Measurements from ENCODE around the gene MT2A.
"Not testable (repeated sequence)": the region's sequence is repeated elsewhere in the genome, so short reads cannot be mapped to it uniquely, and the experiment has no call there.

MT2A gene

DNA sequence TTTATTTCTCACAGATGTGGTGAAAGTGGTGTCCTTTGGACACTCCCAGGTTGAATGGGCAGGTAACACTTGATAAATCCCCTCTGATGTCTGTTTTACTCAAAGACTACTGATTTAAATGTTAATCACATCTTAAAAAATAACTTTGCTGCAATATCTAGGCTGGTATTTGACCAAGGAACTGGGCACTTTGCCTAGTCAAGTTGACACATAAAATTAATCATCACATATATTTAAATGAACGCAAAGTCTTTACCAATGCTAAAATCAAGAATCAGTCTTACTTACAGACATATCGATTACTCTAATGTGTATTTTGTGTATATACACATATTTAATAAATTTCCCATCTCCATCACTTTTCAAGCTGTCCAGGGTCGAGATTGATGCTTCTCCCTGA lies 7.0 kb downstream of the MT2A start:
- POLR2A ChIA-PET = no interaction called here
- CTCF ChIA-PET = interaction anchor here (0.6 to 1.0 kb wide), 2 partner anchors 8 to 39 kb away, joined by 3 read pairs; no protein-coding TSS in a partner anchor
- DNase-seq (ENCODE audit: extremely low spot score) = no peak
- TF ChIP-seq, protein P1, sequence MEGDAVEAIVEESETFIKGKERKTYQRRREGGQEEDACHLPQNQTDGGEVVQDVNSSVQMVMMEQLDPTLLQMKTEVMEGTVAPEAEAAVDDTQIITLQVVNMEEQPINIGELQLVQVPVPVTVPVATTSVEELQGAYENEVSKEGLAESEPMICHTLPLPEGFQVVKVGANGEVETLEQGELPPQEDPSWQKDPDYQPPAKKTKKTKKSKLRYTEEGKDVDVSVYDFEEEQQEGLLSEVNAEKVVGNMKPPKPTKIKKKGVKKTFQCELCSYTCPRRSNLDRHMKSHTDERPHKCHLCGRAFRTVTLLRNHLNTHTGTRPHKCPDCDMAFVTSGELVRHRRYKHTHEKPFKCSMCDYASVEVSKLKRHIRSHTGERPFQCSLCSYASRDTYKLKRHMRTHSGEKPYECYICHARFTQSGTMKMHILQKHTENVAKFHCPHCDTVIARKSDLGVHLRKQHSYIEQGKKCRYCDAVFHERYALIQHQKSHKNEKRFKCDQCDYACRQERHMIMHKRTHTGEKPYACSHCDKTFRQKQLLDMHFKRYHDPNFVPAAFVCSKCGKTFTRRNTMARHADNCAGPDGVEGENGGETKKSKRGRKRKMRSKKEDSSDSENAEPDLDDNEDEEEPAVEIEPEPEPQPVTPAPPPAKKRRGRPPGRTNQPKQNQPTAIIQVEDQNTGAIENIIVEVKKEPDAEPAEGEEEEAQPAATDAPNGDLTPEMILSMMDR (IDR thresholded peaks at IDR 0.05; ENCODE audit: control extremely low read depth, extremely low read depth, low read depth, missing control alignments) = no peak

- TF ChIP-seq, protein P1 (IDR thresholded peaks at IDR 0.05; ENCODE audit: control extremely low read depth, extremely low read depth, low read depth, missing control alignments) = no peak
- DNase-seq (ENCODE audit: extremely low spot score) = no peak
- POLR2A ChIA-PET = interaction anchor here (0.6 kb wide), 1 partner anchor 9 kb away, joined by 3 read pairs; the partner anchor contains the start of gene MT1E
- CTCF ChIA-PET = interaction anchor here (1.0 to 1.4 kb wide), 2 partner anchors 10 to 16 kb away, joined by 3 to 4 read pairs; partner anchors contain the start of gene MT1E
Observed at GRCh38 chr16:56616608-56617211, 8.3 kb downstream of the MT2A start.

DNA sequence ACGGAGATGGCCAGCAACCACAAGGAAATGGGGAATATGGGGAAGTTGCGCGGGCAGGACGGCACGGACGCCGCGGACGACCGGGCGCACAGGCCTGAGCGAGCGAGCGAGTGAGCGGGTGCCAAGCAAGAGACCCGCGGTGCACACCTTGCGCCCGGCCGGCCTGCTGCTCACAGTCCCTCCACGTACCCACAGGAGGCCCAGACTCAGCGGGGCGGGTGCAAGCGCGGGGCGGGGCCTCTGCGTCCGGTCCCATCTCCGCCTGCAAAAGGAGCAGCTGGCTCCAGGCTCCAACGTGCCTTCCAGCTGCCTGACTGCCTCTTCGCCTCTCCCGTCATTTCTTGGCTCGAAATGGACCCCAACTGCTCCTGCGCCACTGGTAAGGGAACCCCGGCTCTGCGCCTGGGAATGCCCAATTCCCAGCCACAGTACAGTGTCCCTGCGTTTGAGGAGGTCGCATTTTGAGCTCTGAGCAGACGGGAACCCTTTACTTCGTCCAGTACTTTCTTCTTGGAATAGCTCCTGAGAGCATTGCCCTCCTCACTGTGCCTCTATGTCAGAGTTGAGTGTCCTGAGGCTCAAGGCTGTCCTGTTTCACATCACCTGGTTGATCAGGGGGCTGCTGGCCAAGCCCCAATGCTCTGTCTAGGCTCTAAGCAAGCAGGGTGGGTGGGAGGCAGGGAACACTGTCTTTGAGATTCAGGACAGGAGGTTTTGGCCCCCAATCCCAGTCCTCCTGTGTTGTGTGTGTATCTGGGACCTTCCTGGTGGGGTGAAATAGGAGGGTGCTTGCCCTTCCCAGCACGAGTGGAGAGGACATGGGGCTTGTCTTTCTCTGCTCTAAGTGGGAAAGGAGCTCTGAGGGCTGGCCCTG lies 9.1 kb downstream of the MT2A start:
- POLR2A ChIA-PET = interaction anchor here (0.6 kb wide), 1 partner anchor 8 kb away, joined by 3 read pairs; the partner anchor contains the start of gene MT1E
- DNase-seq (ENCODE audit: extremely low spot score) = no peak
- TF ChIP-seq, protein P1 (IDR thresholded peaks at IDR 0.05; ENCODE audit: control extremely low read depth, extremely low read depth, low read depth, missing control alignments) = no peak
- CTCF ChIA-PET = interaction anchor here (0.8 to 1.4 kb wide), 3 partner anchors 9 to 85 kb away, joined by 3 to 4 read pairs (median 4); partner anchors contain the start of gene MT1E

- ChIA-PET CTCF (interaction anchor here (1.0 to 1.4 kb wide), 2 partner anchors 8 to 18 kb away, joined by 3 to 4 read pairs; partner anchors contain the start of gene MT1E), POLR2A (no interaction called here)
- TF ChIP-seq, protein P1 (IDR thresholded peaks at IDR 0.05; ENCODE audit: control extremely low read depth, extremely low read depth, low read depth, missing control alignments) = no peak
- DNase-seq (ENCODE audit: extremely low spot score) = no peak
Observed at GRCh38 chr16:56618138-56618537, 9.8 kb downstream of the MT2A start.

DNA sequence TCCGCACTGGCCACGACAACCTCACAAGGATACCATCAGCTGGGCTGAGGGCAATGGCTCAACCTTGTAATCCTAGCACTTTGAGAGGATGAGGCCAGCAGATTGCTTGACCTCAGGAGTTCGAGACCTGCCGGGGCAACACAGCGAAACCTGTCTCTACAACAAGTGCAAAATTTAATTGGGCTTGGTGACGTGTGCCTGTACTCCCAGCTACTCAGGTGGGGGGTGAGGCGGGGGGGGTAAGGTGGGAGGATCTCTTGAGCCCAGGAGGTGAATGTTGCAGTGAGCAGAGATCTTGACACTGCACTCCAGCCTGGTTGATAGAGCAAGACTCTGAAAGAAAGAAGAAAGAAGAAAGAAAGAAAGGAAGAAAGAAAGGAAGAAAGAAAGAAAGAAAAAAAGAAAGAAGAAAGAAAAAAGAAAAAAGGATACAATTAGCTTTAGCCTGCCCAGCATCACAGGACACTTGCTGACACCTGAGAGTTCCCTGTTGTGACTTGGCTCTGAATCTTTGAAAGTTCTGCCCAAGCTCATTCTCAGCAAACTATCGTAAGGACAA lies 12.0 kb downstream of the MT2A start:
- TF ChIP-seq, protein P1 (IDR thresholded peaks at IDR 0.05; ENCODE audit: control extremely low read depth, extremely low read depth, low read depth, missing control alignments) = no peak
- POLR2A ChIA-PET = no interaction called here
- no peak for DNase-seq (ENCODE audit: extremely low spot score)
- CTCF ChIA-PET = interaction anchor here (1.1 to 1.3 kb wide), 2 partner anchors 8 to 10 kb away, joined by 3 read pairs; no protein-coding TSS in a partner anchor

DNA sequence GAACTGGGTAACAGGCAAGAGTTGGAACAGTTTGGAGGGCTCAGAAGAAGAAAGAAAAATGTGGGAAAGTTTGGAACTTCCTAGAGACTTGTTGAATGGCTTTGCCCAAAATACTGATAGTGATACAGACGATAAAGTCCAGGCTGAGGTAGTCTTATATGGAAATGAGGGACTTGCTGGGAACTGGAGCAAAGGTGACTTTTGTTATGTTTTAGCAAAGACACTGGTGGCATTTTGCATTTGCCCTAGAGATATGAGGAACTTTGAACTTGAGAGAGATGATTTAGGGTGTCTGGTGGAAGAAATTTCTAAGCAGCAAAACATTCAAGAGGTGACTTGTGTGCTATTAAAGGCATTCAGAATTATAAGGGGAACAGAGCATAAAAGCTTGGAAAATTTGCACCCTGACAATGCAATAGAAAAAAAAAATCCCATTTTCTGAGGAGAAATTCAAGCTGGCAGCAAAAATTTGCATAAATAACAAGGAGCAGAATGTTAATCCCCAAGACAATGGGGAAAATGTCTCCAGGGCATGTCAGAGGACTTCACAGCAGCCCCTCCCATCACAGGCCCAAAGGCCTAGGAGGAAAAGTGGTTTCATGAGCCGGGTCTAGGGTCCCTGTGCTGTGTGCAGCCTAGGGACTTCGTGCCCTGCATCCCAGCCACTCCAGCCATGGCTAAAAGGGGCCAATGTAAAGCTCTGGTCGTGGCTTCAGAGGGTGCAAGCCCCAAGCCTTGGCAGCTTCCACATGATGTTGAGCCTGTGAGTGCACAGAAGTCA lies 13.5 kb downstream of the MT2A start:
- DNase-seq (ENCODE audit: extremely low spot score); POLR2A ChIA-PET: not testable (repeated sequence)
- CTCF ChIA-PET = interaction anchor here (1.1 to 1.3 kb wide), 2 partner anchors 9 to 21 kb away, joined by 3 to 5 read pairs; no protein-coding TSS in a partner anchor

DNA sequence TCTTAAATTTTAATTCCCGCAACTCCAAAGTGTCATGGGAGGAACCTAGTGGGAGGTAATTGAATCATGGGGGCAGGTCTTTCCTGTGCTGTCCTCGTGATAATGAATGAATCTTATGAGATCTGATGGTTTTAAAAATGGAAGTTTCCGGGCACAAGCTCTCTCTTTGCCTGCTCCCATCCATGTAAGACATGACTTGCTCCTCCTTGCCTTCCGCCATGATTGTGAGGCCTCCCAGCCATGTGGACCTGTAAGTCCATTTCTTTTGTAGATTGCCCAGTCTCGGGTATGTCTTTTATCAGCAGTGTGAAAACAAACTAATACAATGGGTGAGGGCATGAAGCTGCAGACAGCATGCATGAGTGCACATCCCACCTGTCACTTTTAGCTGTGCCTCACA lies 14.8 kb downstream of the MT2A start:
- DNase-seq (ENCODE audit: extremely low spot score) = not testable (repeated sequence)
- ChIA-PET CTCF (interaction anchor here (0.8 to 1.9 kb wide), 8 partner anchors 8 to 79 kb away, joined by 3 to 5 read pairs (median 3); no protein-coding TSS in a partner anchor), POLR2A (interaction anchor here (0.5 kb wide), 1 partner anchor 210 kb away, joined by 5 read pairs; no protein-coding TSS in a partner anchor)
